Measurements from ENCODE around the gene CAPN13. TPM values are rescaled to one million over a fixed set of nuclear protein-coding genes. Genes with fewer than 3 reads are reported as not detected.

CAPN13 gene
- total and polyA plus RNA-seq, 10 donors, result 0.09 to 1.1 (median 0.36) TPM; not detected in 4

- no peak for TF ChIP-seq CTCF (IDR thresholded peaks at IDR 0.05 in 8 of 11, conservative IDR thresholded peaks at IDR 0.05 in 3 of 11)
- TF ChIP-seq POLR2AphosphoS5 (IDR thresholded peaks at IDR 0.05), result no peak
- TF ChIP-seq POLR2A (IDR thresholded peaks at IDR 0.05), result no peak
- no peak overlapping the region for H3K4me3 ChIP-seq
- WGBS, 5 donors, result 75 to 88% (median 82%) methylated on average over 7 of the region's 7 CpGs
- H3K36me3 ChIP-seq, result no peaks in the 10 kb centered on the region
- DNase-seq, result no peak
- H3K27ac ChIP-seq, result no peak overlapping the region
- intact Hi-C loops (cut with DNase I; ENCODE audit: low total_unique reads), result no loop called here
- no peaks in the 10 kb centered on the region for H3K9me3 ChIP-seq
- peaks cover 0 to 4% (median 0%) of the 10 kb centered on the region in 7 donors for H3K27me3 ChIP-seq (replicated peaks in 1 of 7)
- H3K4me1 ChIP-seq, result no peaks in the 10 kb centered on the region
Measured at GRCh38 chr2:30781961-30782533, 25.2 kb downstream of the CAPN13 start.

- H3K9me3 ChIP-seq, result no peaks in the 10 kb centered on the region
- no peaks in the 10 kb centered on the region for H3K27me3 ChIP-seq (replicated peaks in 1 of 7)
- intact Hi-C loops (cut with DNase I; ENCODE audit: low total_unique reads), result no loop called here
- DNase-seq, result no peak
- H3K27ac ChIP-seq, result no peak overlapping the region
- H3K4me1 ChIP-seq, result no peaks in the 10 kb centered on the region
- H3K36me3 ChIP-seq, result no peaks in the 10 kb centered on the region
- WGBS, 5 donors, result 59 to 74% (median 66%) methylated on average over 1 of the region's 1 CpG
- TF ChIP-seq CTCF (IDR thresholded peaks at IDR 0.05 in 8 of 11, conservative IDR thresholded peaks at IDR 0.05 in 3 of 11), result no peak
- TF ChIP-seq POLR2AphosphoS5 (IDR thresholded peaks at IDR 0.05), result no peak
- no peak for TF ChIP-seq POLR2A (IDR thresholded peaks at IDR 0.05)
- H3K4me3 ChIP-seq, result no peak overlapping the region
Measured at GRCh38 chr2:30781451-30781850, 25.8 kb downstream of the CAPN13 start.

- intact Hi-C loops (cut with DNase I; ENCODE audit: low total_unique reads), result no loop called here
- H3K27ac ChIP-seq, result no peak overlapping the region
- TF ChIP-seq POLR2A (IDR thresholded peaks at IDR 0.05), result no peak
- TF ChIP-seq POLR2AphosphoS5 (IDR thresholded peaks at IDR 0.05), result no peak
- no peak for TF ChIP-seq CTCF (IDR thresholded peaks at IDR 0.05 in 8 of 11, conservative IDR thresholded peaks at IDR 0.05 in 3 of 11)
- H3K4me3 ChIP-seq, result no peak overlapping the region
- H3K9me3 ChIP-seq, result no peaks in the 10 kb centered on the region
- H3K36me3 ChIP-seq, result no peaks in the 10 kb centered on the region
- peaks cover 0 to under 1% (median 0%) of the 10 kb centered on the region in 6 donors for H3K4me1 ChIP-seq
- no peak for DNase-seq
- peaks cover 0 to 5% (median 0%) of the 10 kb centered on the region in 7 donors for H3K27me3 ChIP-seq (replicated peaks in 1 of 7)
- WGBS, 5 donors, result 81 to 90% (median 85%) methylated on average over 5 of the region's 5 CpGs
Measured at GRCh38 chr2:30780776-30781330, 26.4 kb downstream of the CAPN13 start.

- DNase-seq, result no peak
- peaks cover 0 to 7% (median 0%) of the 10 kb centered on the region in 6 donors for H3K4me1 ChIP-seq
- TF ChIP-seq POLR2A (IDR thresholded peaks at IDR 0.05), result no peak
- no peak for TF ChIP-seq POLR2AphosphoS5 (IDR thresholded peaks at IDR 0.05)
- no peak for TF ChIP-seq CTCF (IDR thresholded peaks at IDR 0.05 in 8 of 11, conservative IDR thresholded peaks at IDR 0.05 in 3 of 11)
- no peaks in the 10 kb centered on the region for H3K36me3 ChIP-seq
- WGBS, 5 donors, result 91 to 94% (median 93%) methylated on average over 11 of the region's 11 CpGs
- H3K27ac ChIP-seq, result no peak overlapping the region
- intact Hi-C loops (cut with DNase I; ENCODE audit: low total_unique reads), result no loop called here
- no peaks in the 10 kb centered on the region for H3K9me3 ChIP-seq
- peaks cover 0 to 6% (median 0%) of the 10 kb centered on the region in 7 donors for H3K27me3 ChIP-seq (replicated peaks in 1 of 7)
- no peak overlapping the region for H3K4me3 ChIP-seq
Measured at GRCh38 chr2:30778611-30779010, 28.6 kb downstream of the CAPN13 start.

Data from spleen (tissue), 11 donors.